Stimulated activated CD8-positive, alpha-beta memory T cell treated with anti-CD3 and anti-CD28 coated beads, Interleukin-15, amount 100 ng/mL, for 24 hours (primary cell): Measurements from ENCODE around the gene DNM1L.
"Not testable (repeated sequence)": the region's sequence is repeated elsewhere in the genome, so short reads cannot be mapped to it uniquely, and the experiment has no call there.

Source experiments
- DNase-seq: peaks from one replicate; pipeline ENCODE4 v3.0.0-alpha.2; 2020; ENCODE audit warnings: low read depth

Gene DNM1L

GRCh38 chr12:32697445-32697844, 18.3 kb downstream of the DNM1L start:
- DNase-seq: no peak

GRCh38 chr12:32698285-32698684, 19.2 kb downstream of the DNM1L start:
- no peak for DNase-seq

- DNase-seq: not testable (repeated sequence)
These were observed 20.3 kb downstream of the DNM1L start for GRCh38 chr12:32699437-32699836.

GRCh38 chr12:32702473-32702872, 23.4 kb downstream of the DNM1L start:
- DNase-seq: no peak

DNA sequence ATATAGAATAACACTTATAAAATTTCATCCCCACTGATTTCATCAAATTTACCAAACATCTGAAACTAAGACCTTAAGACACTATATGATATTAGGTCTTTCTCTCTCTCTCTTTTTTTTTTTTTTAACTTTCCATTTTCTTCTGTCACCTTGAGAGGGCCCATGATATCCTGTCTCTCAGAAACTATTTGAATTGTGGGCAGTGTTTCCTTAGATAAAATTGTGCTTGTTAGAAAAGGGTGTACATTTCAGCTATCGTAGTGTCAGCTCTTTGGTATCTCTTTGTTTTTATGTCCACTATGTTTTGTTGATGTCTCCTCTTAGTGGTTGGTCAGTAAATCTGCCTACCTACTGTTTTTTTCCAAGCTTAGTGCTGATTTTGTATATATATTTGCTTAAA, 23.8 kb downstream of the DNM1L start:
- DNase-seq: no peak

DNA sequence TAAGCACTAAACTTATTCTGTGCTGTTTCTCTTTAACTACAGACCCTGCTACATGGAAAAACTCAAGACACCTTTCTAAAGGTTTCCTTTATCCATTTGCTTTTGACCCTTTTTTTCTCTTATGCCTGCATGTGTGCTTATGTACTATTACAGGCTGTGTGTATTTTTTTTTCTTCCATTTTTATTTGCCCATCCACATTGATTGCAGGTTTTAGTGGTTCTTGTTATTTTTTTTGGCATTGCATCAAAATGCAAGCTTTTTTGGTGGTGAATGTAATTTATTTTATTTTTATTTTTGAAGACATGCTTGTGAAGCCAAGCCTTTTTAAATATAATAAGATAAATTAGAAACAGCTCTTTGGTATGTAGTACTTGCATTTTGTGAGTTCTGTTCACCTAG, 26.7 kb downstream of the DNM1L start:
- no peak for DNase-seq

- no peak for DNase-seq
These were observed 27.4 kb downstream of the DNM1L start for GRCh38 chr12:32706335-32707024.

DNA sequence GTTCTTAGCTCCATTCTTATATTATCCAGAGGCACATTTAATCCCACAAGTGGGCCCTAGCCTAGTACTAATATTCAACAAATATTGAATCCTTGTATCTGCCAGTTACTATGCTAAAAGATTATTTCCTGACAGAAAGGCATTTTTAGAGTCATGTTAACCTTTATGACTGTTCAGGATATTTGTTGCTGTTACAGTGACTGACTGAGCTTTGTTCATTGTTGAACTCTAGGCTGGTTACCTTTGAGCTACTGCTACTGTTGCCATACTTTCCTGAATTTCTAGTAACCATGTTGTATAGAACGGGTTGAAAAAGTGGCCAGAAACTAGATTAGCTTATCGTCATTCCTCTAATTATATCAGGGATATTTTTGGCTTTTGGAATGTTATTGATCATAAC, 29.8 kb downstream of the DNM1L start:
- DNase-seq: no peak

DNA sequence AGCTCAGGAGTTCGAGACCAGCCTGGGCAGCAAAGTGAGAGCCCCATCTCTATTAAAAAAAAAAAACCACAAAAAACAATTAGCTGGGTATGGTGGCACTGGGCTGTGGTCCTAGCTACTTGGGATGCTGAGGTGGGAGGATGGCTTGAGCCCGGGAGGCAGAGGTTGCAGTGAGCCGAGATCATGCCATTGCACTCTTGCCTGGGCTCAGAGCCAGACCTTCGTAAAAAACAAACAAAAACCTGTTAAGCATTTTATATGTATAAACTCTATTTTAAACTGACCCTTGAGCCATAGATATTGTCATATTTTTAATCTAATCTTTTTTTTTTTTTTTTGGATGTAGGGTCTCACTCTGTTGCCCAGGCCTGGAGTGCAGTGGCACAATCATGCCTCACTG, 35.7 kb downstream of the DNM1L start:
- DNase-seq: no peak

DNA sequence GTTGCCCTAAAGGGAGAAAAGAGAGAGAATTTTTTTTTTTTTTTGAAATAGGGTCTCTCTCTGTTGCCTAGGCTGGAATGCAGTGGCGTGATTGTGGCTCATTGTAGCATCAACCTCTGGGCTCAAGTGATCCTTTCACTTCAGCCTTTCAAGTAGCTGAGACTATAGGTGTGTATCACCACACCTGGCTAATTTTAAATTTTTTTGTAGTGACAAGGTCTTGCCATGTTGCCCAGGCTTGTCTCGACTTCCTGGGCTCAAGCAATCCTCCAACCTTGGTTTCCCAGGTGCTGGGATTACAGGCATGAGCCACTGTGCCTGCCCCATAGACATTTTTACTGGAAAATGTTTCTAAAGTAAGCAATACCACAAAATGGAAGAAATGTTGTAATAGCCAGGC, 39.8 kb downstream of the DNM1L start:
- no peak for DNase-seq

- DNase-seq: not testable (repeated sequence)
These were observed 46.2 kb downstream of the DNM1L start for GRCh38 chr12:32725308-32725707.

- DNase-seq: no peak
These were observed 47.2 kb downstream of the DNM1L start for GRCh38 chr12:32726286-32726685.

DNA sequence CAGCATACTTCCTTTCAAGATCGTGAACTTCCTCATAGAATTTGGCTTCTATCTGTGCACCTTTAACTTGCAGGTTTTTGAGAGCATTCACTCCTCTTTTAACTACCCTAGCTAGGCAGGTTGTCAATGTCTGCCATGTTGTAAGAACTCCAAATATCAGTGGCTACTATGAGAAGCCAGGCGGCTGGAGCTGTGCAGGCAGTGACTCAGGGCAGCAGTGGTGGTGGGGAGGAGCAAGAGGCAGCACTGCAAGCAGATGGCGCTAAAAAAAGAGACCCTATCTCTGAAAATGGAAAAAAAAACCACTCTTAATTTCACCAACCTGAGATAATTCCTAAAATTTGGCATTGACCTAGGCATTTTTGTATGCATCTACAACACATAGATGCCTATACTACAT, 48.1 kb downstream of the DNM1L start:
- DNase-seq: no peak

- DNase-seq: no peak
These were observed 55.9 kb downstream of the DNM1L start for GRCh38 chr12:32734952-32735351.

DNA sequence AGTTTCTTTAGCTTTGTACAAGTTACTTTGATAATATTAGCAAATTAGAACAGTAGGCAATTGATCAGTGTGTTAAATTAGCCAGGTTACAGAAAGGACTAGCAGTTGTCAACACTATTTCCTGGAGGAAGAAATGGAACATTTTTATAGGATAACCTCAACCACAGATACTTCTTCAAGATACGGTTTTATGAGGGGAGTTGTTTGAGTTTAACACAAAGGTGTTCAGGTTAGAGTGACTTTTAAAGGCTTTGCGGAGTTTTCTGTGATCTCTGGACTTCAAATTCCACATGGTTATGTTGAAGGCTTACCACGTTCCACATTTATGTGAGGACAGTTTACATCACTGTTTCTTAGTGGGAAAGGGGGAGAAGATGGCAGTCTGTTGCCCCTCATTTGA, 57.3 kb downstream of the DNM1L start:
- no peak for DNase-seq

DNA sequence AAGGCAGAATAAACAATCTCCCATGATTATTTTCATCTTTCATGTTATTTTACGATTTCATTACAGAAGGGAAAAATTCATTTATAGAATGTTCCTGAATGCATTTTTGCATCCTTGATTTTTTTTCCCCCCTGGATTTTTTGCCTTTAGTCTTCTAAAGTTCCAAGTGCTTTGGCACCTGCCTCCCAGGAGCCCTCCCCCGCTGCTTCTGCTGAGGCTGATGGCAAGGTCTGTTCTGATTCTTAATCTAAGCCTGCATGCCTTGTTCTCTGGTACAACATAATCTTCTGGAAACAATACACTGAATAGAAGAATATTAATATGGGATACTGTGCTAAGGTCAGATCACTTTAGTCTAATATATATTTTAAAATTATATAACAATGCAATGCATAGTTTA, 58.6 kb downstream of the DNM1L start:
- DNase-seq: no peak

DNA sequence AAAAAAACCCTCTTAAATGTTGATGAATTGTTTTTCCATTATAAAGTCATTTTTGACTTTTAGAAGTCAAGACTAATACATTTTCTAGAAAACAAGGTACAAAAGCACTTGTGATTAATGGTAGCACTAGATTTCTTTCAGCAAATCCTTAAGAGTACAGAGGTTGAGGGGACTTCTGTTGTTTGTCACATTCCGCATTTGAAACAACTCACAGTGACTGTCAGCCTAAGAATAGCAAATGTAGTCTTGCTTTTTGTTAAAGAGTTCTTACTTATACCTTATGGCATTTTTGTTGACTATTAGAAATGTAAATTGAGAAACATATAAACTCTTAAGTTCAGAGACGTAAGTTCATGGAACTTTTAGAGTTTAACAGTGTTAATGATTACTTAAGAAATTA, 60.2 kb downstream of the DNM1L start:
- DNase-seq: no peak

- DNase-seq: no peak
These were observed 63.0 kb downstream of the DNM1L start for GRCh38 chr12:32742133-32742532.

DNA sequence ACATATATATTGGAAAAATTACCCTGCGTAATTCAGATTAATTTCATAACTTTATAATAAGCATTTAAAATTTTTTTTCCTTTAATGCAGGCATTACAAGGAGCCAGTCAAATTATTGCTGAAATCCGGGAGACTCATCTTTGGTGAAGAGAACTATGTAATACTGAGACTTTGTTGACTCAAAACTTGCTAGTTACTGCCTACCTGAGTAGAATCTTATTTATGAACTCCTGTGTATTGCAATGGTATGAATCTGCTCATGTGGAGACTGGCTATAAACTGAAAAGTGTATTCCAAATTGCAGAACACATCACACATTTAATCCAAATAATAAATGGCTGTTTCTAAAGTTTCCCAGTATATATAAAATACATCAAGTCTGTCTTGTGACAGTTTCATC, 64.2 kb downstream of the DNM1L start:
- DNase-seq: no peak

DNA sequence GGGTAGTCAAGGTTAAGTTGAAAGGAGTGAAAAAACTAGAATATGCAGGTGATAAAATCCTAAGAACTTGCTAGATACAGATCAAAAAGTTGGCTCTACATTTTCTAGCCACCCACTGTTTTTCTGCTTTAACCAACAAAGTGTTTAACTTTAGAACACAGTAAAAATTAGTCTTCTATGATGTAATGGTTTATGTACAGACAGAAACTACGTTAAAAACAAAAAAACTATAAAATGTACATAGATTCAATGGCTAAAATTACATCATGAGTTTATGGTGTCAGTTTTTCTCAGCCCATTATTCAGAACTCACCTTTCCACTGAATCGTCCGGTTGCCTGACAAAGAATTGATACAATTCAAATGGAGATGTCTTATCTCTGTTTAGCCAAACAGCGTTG, 74.5 kb downstream of the DNM1L start:
- DNase-seq: no peak

DNA sequence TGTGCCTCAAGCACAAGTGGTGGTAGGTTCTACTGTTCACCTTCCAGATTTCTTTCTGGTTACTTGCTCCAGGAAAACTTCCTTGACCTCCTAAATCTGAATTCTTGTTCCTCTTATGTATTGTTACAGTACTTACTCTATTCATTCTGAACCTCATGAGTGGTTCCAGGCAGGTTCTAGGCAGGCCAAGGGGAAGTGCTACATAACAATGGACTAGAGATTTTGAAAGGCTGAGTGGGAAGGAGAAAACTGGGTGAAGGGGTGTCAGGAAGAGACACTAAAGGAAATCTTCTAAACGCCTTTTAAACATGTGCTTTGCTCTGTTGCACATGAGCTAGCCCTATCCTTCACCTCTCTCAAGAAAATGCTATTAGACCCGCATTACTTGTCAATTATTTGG, 75.0 kb downstream of the DNM1L start:
- no peak for DNase-seq

DNA sequence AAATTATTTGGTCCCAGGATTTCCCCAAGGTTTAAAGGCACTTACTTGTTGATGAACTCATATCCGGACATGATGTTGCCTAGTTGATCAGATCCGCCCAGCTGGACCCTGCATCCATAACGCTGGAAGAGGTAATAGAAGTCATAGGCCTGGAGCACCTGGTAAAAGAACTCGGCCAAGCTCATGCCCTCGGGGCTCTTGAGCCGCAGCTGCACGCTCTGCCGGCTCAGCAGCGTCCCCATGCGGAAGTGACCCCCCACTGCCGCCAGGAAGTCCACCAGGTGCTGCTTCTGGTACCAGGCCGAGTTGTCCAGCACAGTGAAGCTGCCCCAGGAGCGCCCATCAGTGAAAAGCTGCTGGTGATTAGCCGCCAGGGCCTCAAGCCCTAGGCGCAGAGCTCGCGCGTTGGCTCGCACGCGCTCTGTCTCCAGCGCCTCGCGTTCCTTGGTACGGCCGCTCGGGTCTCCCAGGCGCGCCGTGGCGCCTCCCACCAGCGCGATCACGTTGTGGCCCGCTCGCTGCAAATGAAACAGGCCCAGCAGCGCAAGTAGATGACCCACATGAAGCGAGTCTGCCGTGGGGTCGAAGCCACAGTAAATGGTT, 76.1 kb downstream of the DNM1L start:
- DNase-seq: peak; percentile 34

DNA sequence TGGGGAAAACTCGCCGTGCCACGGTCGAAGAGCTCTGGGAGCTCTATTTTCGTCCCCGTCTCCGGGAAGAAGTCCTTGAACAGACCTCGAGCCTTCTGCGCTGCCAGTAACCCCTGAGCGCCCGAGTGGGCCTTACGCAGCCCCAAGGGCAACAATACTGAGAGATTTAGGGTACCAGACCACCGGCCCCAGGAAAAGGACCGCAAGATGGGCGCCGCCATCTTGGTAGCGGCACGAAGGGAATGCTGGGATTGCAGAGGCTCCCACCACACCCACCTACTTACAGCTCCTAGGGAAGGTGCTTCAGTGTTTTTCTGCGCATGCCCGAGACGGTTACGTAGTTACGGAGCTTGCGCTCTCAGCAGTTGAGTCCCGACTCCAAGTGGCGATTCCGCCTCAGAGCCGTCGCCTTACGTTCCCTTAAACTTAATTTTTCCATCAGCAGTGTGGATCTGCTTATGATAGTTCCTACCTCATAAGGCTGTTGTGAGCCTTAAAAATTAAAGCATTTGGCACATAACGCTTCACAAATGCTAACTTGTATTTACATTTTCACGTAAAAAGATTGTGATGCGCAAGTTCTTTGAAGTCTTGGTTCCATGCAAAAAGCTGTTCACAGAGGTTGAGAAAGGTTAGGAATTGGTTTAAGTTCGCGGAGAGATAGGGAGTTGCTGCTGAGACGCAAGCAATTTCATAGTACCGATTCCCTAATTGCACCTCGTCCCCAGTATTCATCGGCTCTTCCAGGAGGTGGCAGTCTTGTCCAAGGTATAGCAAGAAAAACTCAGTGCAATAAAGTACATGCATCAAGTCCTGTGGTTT, 76.8 kb downstream of the DNM1L start, which contains the start of gene YARS2:
Gene YARS2 (minus strand): TSS at position 244 of the 822 bp plus-strand sequence. CDS start 23 bp downstream, at position 221.
- peak; percentile 67 for DNase-seq
